Activated naive CD8-positive, alpha-beta T cell (primary cell): ENCODE results near the gene CIBAR2.

Source experiments
- H3K27ac Mint-ChIP-seq: one replicate; pipeline ENCODE4 v1.8.0; 2021; ENCODE audit warnings: mixed read lengths
- H3K27me3 Mint-ChIP-seq: one replicate; pipeline ENCODE4 v1.8.0; 2021; ENCODE audit warnings: mixed read lengths
- H3K36me3 Mint-ChIP-seq: one replicate; pipeline ENCODE4 v1.8.0; 2021; ENCODE audit warnings: mixed read lengths
- H3K4me1 Mint-ChIP-seq: one replicate; pipeline ENCODE4 v1.8.0; 2021; ENCODE audit warnings: low read depth, mixed read lengths
- H3K4me3 Mint-ChIP-seq: one replicate; pipeline ENCODE4 v1.8.0; 2021; ENCODE audit warnings: mild to moderate bottlenecking, mixed read lengths
- H3K9me3 Mint-ChIP-seq: one replicate; pipeline ENCODE4 v1.8.0; 2021; ENCODE audit warnings: low read depth, mixed read lengths

The CIBAR2 gene

GRCh38 chr16:85149776-85150175 lies 37.5 kb upstream of the CIBAR2 start:
- Mint-ChIP-seq H3K36me3 (no peaks in the 10 kb centered on the region), H3K9me3 (no peaks in the 10 kb centered on the region), H3K4me3 (no peak overlapping the region), H3K27me3 (peaks cover 1% of the 10 kb centered on the region), H3K27ac (no peak overlapping the region), H3K4me1 (no peaks in the 10 kb centered on the region)

- Mint-ChIP-seq H3K9me3 (no peaks in the 10 kb centered on the region), H3K27ac (no peak overlapping the region), H3K36me3 (no peaks in the 10 kb centered on the region), H3K4me3 (no peak overlapping the region), H3K27me3 (peaks cover 1% of the 10 kb centered on the region), H3K4me1 (no peaks in the 10 kb centered on the region)
Measured at GRCh38 chr16:85148931-85149330, 36.7 kb upstream of the CIBAR2 start.

GRCh38 chr16:85146922-85147651 lies 34.8 kb upstream of the CIBAR2 start:
- peaks cover 1% of the 10 kb centered on the region for H3K27me3 Mint-ChIP-seq
- H3K9me3 Mint-ChIP-seq: no peaks in the 10 kb centered on the region
- H3K36me3 Mint-ChIP-seq: no peaks in the 10 kb centered on the region
- no peak overlapping the region for H3K27ac Mint-ChIP-seq
- H3K4me1 Mint-ChIP-seq: no peaks in the 10 kb centered on the region
- no peak overlapping the region for H3K4me3 Mint-ChIP-seq

- no peak overlapping the region for H3K27ac Mint-ChIP-seq
- H3K36me3 Mint-ChIP-seq: no peaks in the 10 kb centered on the region
- H3K4me3 Mint-ChIP-seq: no peak overlapping the region
- H3K27me3 Mint-ChIP-seq: peaks cover 1% of the 10 kb centered on the region
- no peaks in the 10 kb centered on the region for H3K4me1 Mint-ChIP-seq
- H3K9me3 Mint-ChIP-seq: no peaks in the 10 kb centered on the region
Measured at GRCh38 chr16:85146532-85146797, 34.2 kb upstream of the CIBAR2 start.

GRCh38 chr16:85145734-85146531 lies 33.7 kb upstream of the CIBAR2 start:
- H3K4me3 Mint-ChIP-seq: no peak overlapping the region
- no peak overlapping the region for H3K27ac Mint-ChIP-seq
- no peaks in the 10 kb centered on the region for H3K36me3 Mint-ChIP-seq
- no peaks in the 10 kb centered on the region for H3K4me1 Mint-ChIP-seq
- H3K9me3 Mint-ChIP-seq: no peaks in the 10 kb centered on the region
- peaks cover 1% of the 10 kb centered on the region for H3K27me3 Mint-ChIP-seq

- no peak overlapping the region for H3K27ac Mint-ChIP-seq
- H3K4me3 Mint-ChIP-seq: no peak overlapping the region
- no peaks in the 10 kb centered on the region for H3K4me1 Mint-ChIP-seq
- H3K27me3 Mint-ChIP-seq: peaks cover 1% of the 10 kb centered on the region
- H3K9me3 Mint-ChIP-seq: no peaks in the 10 kb centered on the region
- H3K36me3 Mint-ChIP-seq: no peaks in the 10 kb centered on the region
Measured at GRCh38 chr16:85145188-85145587, 32.9 kb upstream of the CIBAR2 start.

GRCh38 chr16:85144026-85144915 lies 32.0 kb upstream of the CIBAR2 start:
- Mint-ChIP-seq H3K27ac (no peak overlapping the region), H3K27me3 (peaks cover 7% of the 10 kb centered on the region), H3K4me3 (no peak overlapping the region), H3K4me1 (no peaks in the 10 kb centered on the region), H3K36me3 (no peaks in the 10 kb centered on the region), H3K9me3 (no peaks in the 10 kb centered on the region)

- Mint-ChIP-seq H3K27me3 (peaks cover 17% of the 10 kb centered on the region), H3K36me3 (no peaks in the 10 kb centered on the region), H3K9me3 (no peaks in the 10 kb centered on the region), H3K27ac (no peak overlapping the region), H3K4me3 (no peak overlapping the region), H3K4me1 (peaks cover 3% of the 10 kb centered on the region)
Measured at GRCh38 chr16:85142771-85143211, 30.5 kb upstream of the CIBAR2 start.

- Mint-ChIP-seq H3K4me1 (peaks cover 5% of the 10 kb centered on the region), H3K9me3 (no peaks in the 10 kb centered on the region), H3K4me3 (no peak overlapping the region), H3K36me3 (no peaks in the 10 kb centered on the region), H3K27ac (no peak overlapping the region), H3K27me3 (peaks cover 19% of the 10 kb centered on the region)
Measured at GRCh38 chr16:85142129-85142513, 29.8 kb upstream of the CIBAR2 start.

GRCh38 chr16:85141491-85142128 lies 29.3 kb upstream of the CIBAR2 start:
- H3K27me3 Mint-ChIP-seq: peaks cover 22% of the 10 kb centered on the region
- no peaks in the 10 kb centered on the region for H3K9me3 Mint-ChIP-seq
- H3K4me1 Mint-ChIP-seq: peaks cover 6% of the 10 kb centered on the region
- no peaks in the 10 kb centered on the region for H3K36me3 Mint-ChIP-seq
- H3K27ac Mint-ChIP-seq: no peak overlapping the region
- H3K4me3 Mint-ChIP-seq: no peak overlapping the region

- H3K4me3 Mint-ChIP-seq: no peak overlapping the region
- peaks cover 7% of the 10 kb centered on the region for H3K4me1 Mint-ChIP-seq
- no peak overlapping the region for H3K27ac Mint-ChIP-seq
- H3K36me3 Mint-ChIP-seq: no peaks in the 10 kb centered on the region
- peaks cover 23% of the 10 kb centered on the region for H3K27me3 Mint-ChIP-seq
- H3K9me3 Mint-ChIP-seq: no peaks in the 10 kb centered on the region
Measured at GRCh38 chr16:85140455-85141012, 28.3 kb upstream of the CIBAR2 start.

GRCh38 chr16:85139881-85140339 lies 27.6 kb upstream of the CIBAR2 start:
- no peak overlapping the region for H3K27ac Mint-ChIP-seq
- peaks cover 23% of the 10 kb centered on the region for H3K27me3 Mint-ChIP-seq
- no peak overlapping the region for H3K4me3 Mint-ChIP-seq
- H3K36me3 Mint-ChIP-seq: no peaks in the 10 kb centered on the region
- peaks cover 7% of the 10 kb centered on the region for H3K4me1 Mint-ChIP-seq
- H3K9me3 Mint-ChIP-seq: no peaks in the 10 kb centered on the region

GRCh38 chr16:85138825-85139627 lies 26.8 kb upstream of the CIBAR2 start:
- peaks cover 7% of the 10 kb centered on the region for H3K4me1 Mint-ChIP-seq
- no peak overlapping the region for H3K4me3 Mint-ChIP-seq
- H3K27me3 Mint-ChIP-seq: peaks cover 23% of the 10 kb centered on the region
- no peak overlapping the region for H3K27ac Mint-ChIP-seq
- H3K36me3 Mint-ChIP-seq: no peaks in the 10 kb centered on the region
- no peaks in the 10 kb centered on the region for H3K9me3 Mint-ChIP-seq
